DND-41 (cell line): ENCODE results near the gene CAPN12.

Experiments
- ATAC-seq: fragments of 200-7000 bp; cut with Tn5 transposase; 3 replicates; pipeline ENCODE4 v1.9.1; 2021; ENCODE audit warnings: low read depth; ENCODE audit not compliant: insufficient read depth
- DNase-seq: peaks from one replicate; pipeline ENCODE4 v3.0.0-alpha.2; 2020
- H2AFZ ChIP-seq: 2 replicates; pipeline ENCODE4 v1.6.0; 2012; ENCODE audit warnings: low read depth, low read length
- H3K27ac ChIP-seq: 2 replicates; pipeline ENCODE4 v1.5.1; 2012; ENCODE audit warnings: low read length, inconsistent platforms
- H3K27me3 ChIP-seq: fragments of 200-600 bp; sonication (generic); 2 replicates; pipeline ENCODE4 v1.6.0; 2012; ENCODE audit warnings: low read length, mild to moderate bottlenecking, inconsistent platforms; ENCODE audit not compliant: insufficient read depth, poor library complexity
- H3K36me3 ChIP-seq: 2 replicates; pipeline ENCODE4 v1.5.1; 2012; ENCODE audit warnings: low read length, inconsistent platforms; ENCODE audit not compliant: insufficient read depth
- H3K4me1 ChIP-seq: 2 replicates; pipeline ENCODE4 v1.5.1; 2012; ENCODE audit warnings: mild to moderate bottlenecking, low read length; ENCODE audit not compliant: insufficient read depth
- H3K4me2 ChIP-seq: 2 replicates; pipeline ENCODE4 v1.6.0; 2012; ENCODE audit warnings: mild to moderate bottlenecking, moderate library complexity, low read length, inconsistent platforms; ENCODE audit not compliant: insufficient read depth
- H3K4me3 ChIP-seq, 2 experiments: fragments of 200-600 bp in 1 of 2; shearing (Covaris generic) in 1 of 2; 2 replicates each; pipeline ENCODE4 v1.5.1; 2012 to 2016; ENCODE audit warnings: inconsistent platforms in 2 of 2, low read length in 2 of 2, mild to moderate bottlenecking in 2 of 2, low read depth in 1 of 2, moderate library complexity in 1 of 2
- H3K79me2 ChIP-seq: 2 replicates; pipeline ENCODE4 v1.6.0; 2012; ENCODE audit warnings: low read length, inconsistent platforms; ENCODE audit not compliant: insufficient read depth
- H3K9ac ChIP-seq: 2 replicates; pipeline ENCODE4 v1.6.0; 2012; ENCODE audit warnings: low read depth, mild to moderate bottlenecking, inconsistent platforms, low read length, moderate library complexity
- H3K9me3 ChIP-seq: 2 replicates; pipeline ENCODE4 v1.5.1; 2012; ENCODE audit warnings: low read length, moderate library complexity, mild to moderate bottlenecking, inconsistent platforms; ENCODE audit not compliant: insufficient read depth, severe bottlenecking
- H4K20me1 ChIP-seq: 2 replicates; pipeline ENCODE4 v1.6.0; 2012; ENCODE audit warnings: low read length; ENCODE audit not compliant: insufficient read depth
- EZH2 ChIP-seq: IDR thresholded peaks from 3 replicates; pipeline ENCODE4 v1.6.1; 2012; ENCODE audit warnings: borderline replicate concordance, low read depth, mild to moderate bottlenecking, moderate library complexity, low read length, inconsistent platforms; ENCODE audit not compliant: severe bottlenecking
- TF ChIP-seq, protein P1 (sequence below): IDR thresholded peaks from 2 replicates; pipeline ENCODE4 v1.5.1; 2012; ENCODE audit warnings: borderline replicate concordance, low read length, moderate library complexity, mild to moderate bottlenecking; ENCODE audit not compliant: poor library complexity, severe bottlenecking; ENCODE audit errors: extremely low read depth

The CAPN12 gene

GRCh38 chr19:38717051-38717450 is 27.2 kb downstream of the CAPN12 start:
- TF ChIP-seq, protein P1, sequence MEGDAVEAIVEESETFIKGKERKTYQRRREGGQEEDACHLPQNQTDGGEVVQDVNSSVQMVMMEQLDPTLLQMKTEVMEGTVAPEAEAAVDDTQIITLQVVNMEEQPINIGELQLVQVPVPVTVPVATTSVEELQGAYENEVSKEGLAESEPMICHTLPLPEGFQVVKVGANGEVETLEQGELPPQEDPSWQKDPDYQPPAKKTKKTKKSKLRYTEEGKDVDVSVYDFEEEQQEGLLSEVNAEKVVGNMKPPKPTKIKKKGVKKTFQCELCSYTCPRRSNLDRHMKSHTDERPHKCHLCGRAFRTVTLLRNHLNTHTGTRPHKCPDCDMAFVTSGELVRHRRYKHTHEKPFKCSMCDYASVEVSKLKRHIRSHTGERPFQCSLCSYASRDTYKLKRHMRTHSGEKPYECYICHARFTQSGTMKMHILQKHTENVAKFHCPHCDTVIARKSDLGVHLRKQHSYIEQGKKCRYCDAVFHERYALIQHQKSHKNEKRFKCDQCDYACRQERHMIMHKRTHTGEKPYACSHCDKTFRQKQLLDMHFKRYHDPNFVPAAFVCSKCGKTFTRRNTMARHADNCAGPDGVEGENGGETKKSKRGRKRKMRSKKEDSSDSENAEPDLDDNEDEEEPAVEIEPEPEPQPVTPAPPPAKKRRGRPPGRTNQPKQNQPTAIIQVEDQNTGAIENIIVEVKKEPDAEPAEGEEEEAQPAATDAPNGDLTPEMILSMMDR, result no peak
- no peak for TF ChIP-seq EZH2
- Histone ChIP-seq H3K4me1 (no peaks in the 10 kb centered on the region), H3K27me3 (no peaks in the 10 kb centered on the region), H3K79me2 (no peaks in the 10 kb centered on the region), H2AFZ (no peak overlapping the region), H4K20me1 (peaks cover 13% of the 10 kb centered on the region; the same call in 1 of the 2 replicates), H3K27ac (no peak overlapping the region), H3K4me2 (no peak overlapping the region), H3K9me3 (no peaks in the 10 kb centered on the region), H3K9ac (no peak overlapping the region), H3K36me3 (peaks cover 86% of the 10 kb centered on the region), H3K4me3 (no peak overlapping the region)
- no peak for ATAC-seq
- DNase-seq, result no peak

DNA sequence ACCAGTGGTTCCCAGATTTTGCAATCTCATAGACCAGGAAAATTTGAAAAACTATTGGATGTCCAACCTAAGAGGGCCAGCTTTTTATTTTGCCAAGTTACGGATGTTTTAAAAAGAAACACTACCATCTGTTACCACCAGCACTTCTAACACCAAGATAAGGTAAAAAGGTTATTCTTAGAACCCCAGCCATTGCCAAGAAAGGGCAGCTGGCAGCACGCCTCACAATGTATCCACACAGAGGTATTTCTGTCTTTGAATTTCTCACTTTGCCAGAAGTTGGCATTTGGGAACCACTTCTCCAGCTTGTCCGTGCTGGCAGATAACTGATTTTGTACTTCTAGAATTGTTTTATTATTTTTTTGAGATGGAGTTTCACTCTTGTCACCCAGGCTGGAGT is 28.7 kb downstream of the CAPN12 start:
- Histone ChIP-seq H3K4me2 (no peak overlapping the region), H3K36me3 (peaks cover 86% of the 10 kb centered on the region), H3K9me3 (no peaks in the 10 kb centered on the region), H3K79me2 (no peaks in the 10 kb centered on the region), H3K4me3 (no peak overlapping the region), H3K27me3 (no peaks in the 10 kb centered on the region), H3K27ac (no peak overlapping the region), H3K9ac (no peak overlapping the region), H2AFZ (no peak overlapping the region), H4K20me1 (peaks cover 20% of the 10 kb centered on the region; the same call in 1 of the 2 replicates), H3K4me1 (no peaks in the 10 kb centered on the region)
- DNase-seq, result no peak
- ATAC-seq, result no peak
- TF ChIP-seq, protein P1, result no peak
- TF ChIP-seq EZH2, result no peak

GRCh38 chr19:38714354-38714778 is 29.9 kb downstream of the CAPN12 start:
- TF ChIP-seq EZH2, result no peak
- TF ChIP-seq, protein P1, result no peak
- no peaks in the 10 kb centered on the region for H3K4me1 ChIP-seq
- no peak overlapping the region for H3K27ac ChIP-seq
- H3K9ac ChIP-seq, result no peak overlapping the region
- H2AFZ ChIP-seq, result no peak overlapping the region
- H3K4me3 ChIP-seq, result no peak overlapping the region
- peaks cover 86% of the 10 kb centered on the region for H3K36me3 ChIP-seq
- H3K9me3 ChIP-seq, result no peaks in the 10 kb centered on the region
- ATAC-seq (no peak), DNase-seq (no peak)
- H3K4me2 ChIP-seq, result no peak overlapping the region
- H3K79me2 ChIP-seq, result no peaks in the 10 kb centered on the region
- peaks cover 15% of the 10 kb centered on the region; the same call in 1 of the 2 replicates for H4K20me1 ChIP-seq
- H3K27me3 ChIP-seq, result no peaks in the 10 kb centered on the region

DNA sequence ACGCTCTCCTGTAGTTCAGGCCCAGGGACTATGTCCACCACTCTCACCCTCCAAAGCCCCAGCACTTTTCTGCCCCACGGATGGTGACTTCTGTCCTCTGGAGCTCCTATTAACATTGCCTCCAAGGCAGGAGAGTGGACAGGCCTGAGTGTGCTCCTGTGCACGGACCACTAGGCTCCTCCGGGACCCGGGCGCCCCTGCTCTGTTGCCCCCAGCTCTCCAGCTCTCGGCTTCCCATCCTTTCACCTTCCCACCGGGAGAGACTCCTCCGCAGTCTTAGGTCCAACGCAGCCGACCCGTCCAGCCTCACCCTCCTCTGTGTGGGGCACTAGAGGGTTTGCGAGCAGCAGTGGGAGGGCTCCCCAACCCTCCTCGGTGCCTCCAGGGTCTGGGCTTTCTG is 30.4 kb downstream of the CAPN12 start:
- H3K9me3 ChIP-seq, result no peaks in the 10 kb centered on the region
- peaks cover 86% of the 10 kb centered on the region for H3K36me3 ChIP-seq
- ATAC-seq (no peak), DNase-seq (no peak)
- H2AFZ ChIP-seq, result no peak overlapping the region
- no peak overlapping the region for H3K4me3 ChIP-seq
- no peak overlapping the region for H3K9ac ChIP-seq
- H3K79me2 ChIP-seq, result no peaks in the 10 kb centered on the region
- H4K20me1 ChIP-seq, result peaks cover 15% of the 10 kb centered on the region; the same call in 1 of the 2 replicates
- H3K4me1 ChIP-seq, result no peaks in the 10 kb centered on the region
- H3K4me2 ChIP-seq, result no peak overlapping the region
- H3K27ac ChIP-seq, result no peak overlapping the region
- TF ChIP-seq, protein P1, result no peak
- no peak for TF ChIP-seq EZH2
- no peaks in the 10 kb centered on the region for H3K27me3 ChIP-seq
